HTERT RPE-1 (cell line): ENCODE measurements around the gene NPTN.

Experiments
- in situ Hi-C: fragments of 300-500 bp; cut with MboI; formaldehyde crosslinking; loops from 4 replicates; pipeline ENCODE4 v1.14.3; 2020; ENCODE audit warnings: low sequenced_read_pairs

NPTN gene

DNA sequence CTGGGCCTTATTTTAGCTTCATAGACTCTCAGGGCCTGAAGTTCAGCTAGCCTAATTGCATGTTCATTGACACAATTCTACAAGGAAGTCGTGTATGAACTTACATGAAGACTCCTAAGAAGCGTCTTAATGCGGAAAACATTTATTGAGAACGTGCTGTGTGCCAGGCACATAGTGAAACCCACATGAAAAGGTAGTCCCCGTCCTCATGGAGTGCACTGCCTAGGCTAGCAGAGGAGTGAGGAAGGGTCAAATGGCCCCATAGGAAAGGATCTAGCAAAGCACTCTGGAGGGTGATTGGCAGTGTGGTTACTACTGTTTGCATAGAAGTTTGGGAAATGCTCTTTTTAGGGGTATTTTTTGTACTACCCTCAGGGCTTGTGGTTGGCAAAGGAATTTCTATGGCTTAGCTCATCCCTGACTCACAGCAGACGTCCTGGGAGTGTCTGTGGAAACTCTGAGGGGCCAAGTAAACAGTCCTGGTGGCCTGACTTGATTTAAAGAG, 854 bp upstream of the NPTN start:
- in situ Hi-C loops = no loop called here

DNA sequence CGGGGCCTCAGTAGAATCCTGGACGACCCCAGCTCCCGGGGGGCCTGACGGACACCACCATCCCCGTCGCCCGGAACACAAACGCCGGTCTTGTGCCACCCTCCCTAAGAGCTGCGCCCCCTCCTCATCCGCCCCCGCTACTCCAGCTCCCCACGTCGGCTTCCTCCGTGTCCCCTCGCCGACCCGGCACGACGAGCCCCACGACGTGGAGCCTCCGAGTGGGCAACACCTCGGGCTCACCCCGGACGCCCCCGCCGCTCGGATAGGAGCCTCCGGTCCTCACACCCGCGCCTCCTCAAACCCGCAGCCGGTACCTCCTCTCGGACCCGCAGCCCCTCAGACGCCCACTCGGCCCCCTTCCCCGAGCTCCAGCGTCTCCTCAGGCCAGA, 525 bp downstream of the NPTN start:
- in situ Hi-C loops = no loop called here

DNA sequence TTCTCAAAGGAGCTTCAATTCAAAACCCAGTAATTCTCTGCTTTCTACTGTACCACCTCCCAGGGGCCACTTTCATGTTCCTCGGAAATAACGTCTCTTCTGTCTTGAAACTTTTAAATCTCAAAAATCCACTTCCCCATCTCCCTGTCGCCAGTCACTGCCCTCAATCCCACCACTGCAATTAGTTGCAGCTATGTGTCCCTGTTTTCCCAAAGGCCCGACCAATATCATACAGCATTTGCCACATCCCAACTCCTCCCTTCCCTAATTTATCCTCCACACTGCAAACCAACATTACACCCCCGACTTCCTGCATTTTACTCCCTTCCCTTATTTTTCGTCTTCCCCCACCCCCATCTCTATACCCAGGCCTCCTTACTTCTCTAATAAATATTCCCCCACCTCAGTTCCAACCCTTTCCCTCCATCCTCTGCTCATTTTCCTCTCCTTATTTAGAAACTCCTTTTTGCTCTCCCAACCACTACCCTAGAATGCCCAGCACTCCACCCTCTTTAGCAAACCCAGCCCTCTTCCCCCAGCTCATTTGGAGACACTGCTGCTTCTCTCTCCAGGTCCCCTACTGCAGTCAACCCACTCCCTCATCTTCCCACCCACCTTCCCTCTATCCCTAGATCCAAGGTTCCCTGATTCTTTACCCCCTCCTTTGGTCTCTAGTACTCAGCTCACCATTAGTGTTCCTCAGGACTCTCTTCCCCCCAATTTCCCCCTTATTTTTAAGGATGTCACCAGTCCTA, 1.1 kb downstream of the NPTN start:
- in situ Hi-C loops = no loop called here

DNA sequence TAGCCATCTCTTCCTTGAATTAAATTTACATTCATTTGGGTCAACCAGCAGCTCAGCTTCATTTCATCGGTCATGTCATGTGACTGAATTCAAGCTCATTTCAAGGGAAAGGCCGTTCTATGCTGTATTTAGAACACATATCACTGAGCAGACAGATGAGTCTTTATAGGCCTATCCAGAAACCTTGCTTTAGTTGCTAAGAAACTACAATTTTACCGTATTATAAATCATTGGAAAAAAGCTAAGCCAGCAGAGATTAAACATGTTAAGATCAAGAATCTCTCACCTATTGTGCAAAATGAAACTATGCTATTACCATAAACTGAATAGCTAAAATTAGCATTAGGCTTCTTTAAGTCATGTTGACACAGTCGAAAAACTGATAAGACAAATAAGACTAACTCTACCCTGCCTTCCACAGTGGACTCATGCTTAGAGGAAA, 2.2 kb downstream of the NPTN start:
- in situ Hi-C loops = no loop called here

DNA sequence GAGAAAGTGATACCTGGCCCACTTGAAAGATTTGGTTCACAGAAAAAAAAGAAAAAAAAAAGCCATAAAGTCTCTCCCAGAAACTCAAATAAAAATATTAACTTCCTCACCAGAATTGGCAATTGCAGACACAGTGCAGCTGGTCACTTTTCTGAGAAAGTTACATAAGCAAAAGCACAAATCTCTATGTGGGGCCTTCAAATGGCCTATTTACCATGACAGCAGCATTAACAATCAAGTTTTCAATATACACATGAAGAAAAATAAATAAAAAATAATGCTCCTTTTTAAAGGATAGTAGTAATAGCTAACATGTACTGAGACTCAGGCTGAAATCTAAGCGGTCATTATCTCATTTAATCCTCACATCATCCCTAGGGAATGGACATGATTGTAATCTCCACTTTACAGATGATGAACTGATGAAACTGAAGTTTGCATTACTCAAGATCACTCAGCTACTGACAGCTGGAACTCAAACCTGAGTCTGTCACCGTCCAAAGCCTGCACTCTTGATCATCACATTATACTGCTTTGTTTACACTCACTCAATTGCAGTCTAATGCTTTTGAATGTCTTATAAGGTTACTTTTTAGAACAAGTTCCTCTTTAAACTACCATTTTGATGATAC, 3.3 kb downstream of the NPTN start:
- in situ Hi-C loops = no loop called here

DNA sequence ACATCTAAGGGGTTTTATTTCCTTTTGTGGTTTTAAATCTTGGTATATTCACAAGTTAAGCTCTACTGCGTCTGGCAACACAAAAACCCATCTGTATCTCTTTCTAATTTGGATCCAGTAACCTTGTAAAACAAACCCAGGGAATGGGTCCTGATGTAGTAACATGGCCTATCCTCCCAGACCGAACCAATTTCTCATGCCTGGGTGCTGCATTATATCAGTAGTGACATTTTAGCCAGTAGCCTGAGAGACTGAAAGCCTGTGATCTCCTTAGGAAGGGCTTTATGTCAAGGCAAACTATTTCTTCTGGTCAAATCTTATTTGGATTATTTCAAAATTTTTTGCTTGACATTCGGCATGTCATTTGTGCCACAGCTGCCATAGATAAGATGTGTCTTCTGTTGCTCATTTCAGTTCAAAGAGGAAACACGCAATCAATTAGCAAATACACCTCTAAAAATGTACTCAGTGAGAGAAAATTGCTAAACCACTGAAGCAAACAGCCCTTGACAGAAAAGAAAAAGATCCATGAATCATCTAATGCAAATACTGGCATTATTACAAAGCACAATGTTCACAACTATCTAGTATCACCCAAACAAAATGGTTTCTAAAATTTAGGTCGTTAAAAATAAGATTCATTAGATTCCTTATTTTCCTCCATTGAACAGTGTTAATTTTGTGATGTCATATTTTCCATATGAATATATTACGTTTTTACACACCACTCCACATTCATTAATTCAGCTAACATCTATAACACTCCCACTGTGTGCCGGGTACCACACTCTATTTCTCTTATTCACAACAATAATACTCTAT, 4.0 kb downstream of the NPTN start:
- in situ Hi-C loops = no loop called here

DNA sequence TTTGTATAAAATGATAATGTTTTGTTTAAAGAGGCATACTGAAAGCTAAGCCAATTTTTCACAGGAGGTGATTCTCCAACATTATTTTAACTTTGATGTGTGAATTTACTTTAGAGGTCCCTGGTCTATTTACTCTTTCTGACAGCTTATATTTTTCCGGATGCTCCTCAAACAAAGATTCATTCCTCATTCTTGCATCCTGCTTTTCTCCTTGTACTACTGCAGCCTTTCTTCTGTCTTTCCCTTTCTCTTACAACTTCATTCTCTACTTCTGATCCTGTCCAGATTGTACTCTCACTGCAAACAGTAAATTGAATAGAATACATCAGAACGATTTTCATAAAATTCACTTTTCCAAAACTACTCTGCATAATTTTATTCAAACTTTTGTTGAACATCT, 5.1 kb downstream of the NPTN start:
- in situ Hi-C loops = no loop called here

DNA sequence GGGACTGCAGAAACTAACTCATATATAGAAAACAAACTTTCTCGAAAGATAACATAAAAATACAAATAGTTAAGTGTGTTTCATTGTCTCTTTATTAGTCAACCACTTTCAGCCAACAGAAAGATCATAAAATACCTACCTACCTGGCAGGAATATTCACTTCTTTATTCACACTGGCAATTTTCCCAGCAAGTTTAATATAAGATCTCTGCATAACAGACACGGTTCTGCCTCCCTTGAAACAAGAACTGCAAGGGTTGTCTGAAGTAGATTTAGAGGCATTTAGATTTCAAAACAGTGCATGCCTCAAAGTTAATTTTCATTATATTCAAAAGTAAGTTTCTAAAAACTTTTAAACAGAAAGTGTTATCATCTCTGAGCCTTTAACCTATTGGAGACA, 7.1 kb downstream of the NPTN start:
- in situ Hi-C loops = no loop called here

DNA sequence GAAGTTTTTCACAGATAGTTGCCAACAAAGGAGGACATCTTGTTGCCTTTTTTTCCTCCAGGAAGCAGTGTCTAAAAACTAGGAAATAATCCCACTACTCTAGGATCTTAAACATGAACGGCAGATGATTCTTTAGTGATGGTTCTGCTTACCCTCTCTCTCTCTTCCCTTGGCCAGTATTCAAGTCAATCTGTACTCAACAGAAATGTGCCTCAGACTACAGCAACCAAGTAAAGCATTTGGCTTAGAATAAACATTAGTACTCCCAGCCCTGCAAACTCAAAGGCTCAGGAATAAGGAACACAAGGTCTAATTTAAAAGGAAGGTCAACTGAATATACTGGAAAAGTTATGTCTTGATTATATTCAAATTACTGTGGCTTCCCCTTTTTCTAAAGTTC, 8.7 kb downstream of the NPTN start:
- in situ Hi-C loops = no loop called here

DNA sequence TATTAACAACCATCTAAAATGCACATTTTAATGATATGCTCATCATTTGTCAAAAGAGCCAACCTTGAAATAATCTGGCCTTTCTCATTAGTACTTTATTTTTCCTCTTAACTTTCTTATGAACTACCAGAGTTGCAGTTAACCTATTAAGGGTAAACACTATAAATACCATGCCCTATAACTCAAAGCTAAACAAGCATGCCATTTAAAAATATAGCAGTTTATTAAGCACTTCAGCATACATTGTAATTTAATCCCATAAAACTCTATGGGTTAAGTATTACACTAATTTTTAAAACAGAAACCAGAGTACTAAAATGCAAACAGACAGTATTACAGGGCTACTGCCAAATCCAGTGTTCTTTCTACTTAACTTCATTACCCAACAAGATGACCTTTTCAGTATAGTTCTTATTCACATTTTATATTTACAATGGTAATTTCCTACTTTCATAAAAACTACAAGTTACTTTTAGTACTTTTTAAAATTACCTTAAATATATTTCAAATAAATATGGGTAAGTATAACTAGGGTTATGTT, 11.8 kb downstream of the NPTN start:
- in situ Hi-C loops = no loop called here

DNA sequence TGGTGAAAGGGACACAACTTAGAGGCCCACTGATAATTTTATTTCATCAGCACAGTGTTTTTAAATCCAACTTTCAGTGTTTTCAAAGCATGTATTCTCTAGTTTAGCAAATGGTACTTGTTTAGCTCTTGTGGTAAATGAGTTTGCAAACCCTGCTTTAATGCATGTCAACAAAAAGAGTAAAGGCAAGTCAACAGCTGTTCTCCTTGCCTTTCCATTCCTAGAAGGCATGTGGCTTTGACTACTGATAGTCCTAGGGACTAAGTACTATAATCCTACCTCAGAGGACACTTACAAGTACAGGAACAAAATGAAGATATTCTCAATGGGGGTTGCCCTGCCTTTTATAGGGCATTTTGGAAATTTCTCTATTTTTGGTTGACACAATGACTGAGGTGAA, 13.1 kb downstream of the NPTN start:
- in situ Hi-C loops = no loop called here

DNA sequence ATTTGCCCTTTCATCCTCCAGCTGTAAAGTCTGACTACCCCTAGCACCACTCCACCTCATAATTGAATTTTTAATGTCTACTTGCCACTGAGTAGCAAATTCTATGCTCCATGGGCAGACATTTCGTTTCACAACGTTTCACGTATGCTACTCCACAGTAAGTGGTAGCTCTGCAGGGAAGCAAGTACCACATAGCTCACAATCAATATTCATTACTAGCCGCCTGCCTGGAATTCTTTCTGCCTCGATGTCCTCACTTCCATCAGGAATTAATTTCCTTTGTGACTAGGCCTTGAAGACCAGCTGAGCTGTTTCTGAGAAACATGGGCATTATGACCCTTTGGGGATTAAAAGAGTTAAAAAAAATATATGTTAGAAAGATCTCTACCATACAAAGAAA, 15.3 kb downstream of the NPTN start:
- in situ Hi-C loops = no loop called here

DNA sequence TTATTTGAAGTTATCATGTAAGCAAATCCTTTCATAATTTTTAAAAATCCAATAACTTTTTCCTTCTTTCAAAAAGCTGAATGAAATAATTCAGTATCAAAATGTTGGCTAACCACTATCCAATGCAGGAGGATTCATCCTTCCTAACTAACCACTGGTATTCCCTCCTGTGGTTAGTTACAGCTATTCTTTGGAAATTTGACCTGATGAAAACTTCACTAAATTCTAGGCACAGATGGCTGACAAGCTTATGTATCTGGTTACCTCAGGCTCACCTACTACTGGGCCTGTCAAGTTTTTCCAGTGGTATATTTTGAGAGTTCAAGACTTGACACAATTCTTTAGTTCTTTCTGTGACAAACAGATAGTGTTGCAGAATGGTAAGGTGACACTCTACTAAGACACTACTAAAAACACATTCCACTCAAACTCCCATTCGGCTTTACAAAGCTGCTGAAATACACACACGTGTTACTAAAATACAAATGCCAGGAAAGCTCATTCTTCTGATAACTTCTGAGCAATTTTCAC, 15.8 kb downstream of the NPTN start:
- in situ Hi-C loops = no loop called here

DNA sequence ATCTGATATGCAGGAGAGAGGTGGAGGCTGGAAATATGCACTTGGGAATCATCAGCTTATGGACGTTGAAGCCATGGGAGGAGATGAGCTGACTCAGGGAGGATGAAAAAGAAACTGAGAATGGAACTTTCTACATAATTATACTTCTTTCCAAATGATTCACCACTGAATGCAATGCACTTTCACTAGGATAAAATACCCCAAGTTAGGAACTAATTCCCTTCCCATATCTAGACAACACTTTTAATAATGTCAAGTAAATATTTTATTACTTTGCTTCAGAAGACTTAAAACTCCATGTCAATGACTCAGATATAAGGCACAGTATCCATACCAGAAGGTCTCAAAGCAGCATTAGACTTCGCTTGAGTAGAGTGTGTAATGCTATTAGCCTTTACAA, 24.2 kb downstream of the NPTN start:
- in situ Hi-C loops = no loop called here

DNA sequence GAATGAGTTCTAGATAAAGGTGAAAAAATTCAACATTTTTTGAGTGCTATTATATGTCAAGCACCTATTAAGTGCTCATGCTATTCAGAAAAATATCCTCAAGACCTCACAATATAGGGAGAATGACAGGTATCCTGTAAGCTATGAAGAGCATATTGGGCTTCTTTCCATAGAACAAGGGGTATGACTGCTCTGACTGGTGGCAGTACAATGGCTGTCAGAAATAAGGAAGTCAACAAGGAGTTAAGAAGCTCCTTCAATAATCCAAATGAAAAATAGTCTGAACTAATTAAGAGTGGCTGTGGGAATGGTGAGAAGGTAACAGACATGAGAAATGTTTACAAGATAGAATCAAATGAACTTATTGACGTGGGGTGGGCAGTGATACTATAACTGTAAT, 24.7 kb downstream of the NPTN start:
- in situ Hi-C loops = no loop called here

DNA sequence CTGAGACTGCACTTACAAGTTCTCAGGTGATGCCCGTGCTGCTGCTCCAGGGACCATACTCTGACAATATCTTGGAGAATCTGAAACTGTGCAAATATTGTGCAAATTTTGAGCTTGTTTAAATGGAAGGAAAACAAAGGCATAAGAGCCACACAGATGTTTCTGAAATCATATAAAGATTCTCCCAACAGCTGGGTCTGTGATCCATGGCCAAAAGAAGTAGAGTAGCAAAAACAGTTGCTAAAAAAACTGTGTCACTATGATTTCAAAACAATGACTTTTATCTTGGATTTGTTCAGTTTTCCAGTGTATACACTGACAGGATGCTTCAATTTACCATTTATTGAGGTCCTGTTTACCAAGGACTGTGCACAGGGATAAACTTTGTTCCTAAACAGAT, 25.3 kb downstream of the NPTN start:
- in situ Hi-C loops = no loop called here

DNA sequence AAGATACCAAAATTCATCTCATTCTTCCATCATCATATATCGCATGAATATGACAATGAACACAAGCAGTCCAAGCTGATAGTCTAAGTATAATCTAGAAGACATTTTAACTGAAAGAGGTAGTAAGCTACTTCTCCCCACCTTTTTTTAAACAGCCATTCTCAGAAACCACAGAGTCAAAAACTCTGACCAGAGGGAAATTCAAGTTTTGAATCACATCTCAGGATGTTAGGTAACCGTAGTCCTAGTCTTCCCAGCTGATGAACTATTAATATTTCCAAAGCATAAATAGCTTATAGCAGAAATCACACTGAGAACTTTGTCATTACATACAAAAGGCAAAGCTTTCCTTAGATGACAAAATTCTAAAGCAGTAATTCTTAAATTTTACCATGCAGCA, 25.8 kb downstream of the NPTN start:
- in situ Hi-C loops = no loop called here

DNA sequence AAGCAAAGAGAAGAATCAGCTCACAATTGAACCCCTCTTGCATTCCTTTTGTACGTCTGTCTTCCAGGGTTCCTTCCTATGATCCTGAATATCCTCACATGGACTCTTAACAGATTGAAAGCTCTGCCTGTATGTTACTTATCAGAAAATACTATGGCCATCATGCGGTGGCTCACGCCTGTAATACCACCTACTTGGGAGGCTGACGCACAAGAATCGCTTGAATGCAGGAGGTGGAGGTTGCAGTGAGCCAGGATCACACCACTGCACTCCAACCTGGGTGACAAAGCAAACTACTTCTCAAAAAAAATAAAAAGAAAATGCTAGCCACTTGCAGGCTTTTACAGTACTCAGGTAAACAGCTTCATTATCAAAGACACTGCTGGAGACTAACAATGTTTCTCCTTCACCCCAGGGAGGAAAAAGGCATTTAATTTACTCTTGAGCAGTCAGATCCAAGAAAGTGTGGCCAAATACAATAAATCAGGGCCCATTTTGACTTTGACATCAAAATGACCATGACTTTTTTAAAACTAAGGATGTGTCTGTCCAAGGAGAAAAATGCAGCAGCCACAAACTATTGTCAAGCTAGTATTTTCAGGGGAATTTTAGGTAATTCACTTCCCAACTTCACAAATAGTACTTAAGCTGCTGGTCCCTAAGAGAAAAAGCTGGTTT, 27.3 kb downstream of the NPTN start:
- in situ Hi-C loops = no loop called here

DNA sequence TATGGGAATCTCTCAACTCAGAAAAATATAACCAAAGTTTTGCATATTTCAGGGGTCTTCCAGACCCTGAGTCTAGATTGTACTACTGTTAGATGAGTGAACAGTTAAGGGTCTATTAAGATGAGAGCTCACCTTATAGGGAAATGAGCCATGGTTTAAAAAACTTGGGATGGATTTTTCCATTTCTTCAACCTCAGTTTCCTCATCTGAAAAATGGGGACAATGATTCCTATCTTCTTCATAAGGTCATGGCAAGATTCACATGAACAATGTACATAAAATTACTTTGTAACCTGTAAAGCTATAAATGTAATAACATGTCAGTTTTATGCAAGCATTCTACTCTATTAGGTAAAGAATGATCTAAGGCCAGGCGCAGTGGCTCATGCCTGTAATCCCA, 28.7 kb downstream of the NPTN start:
- in situ Hi-C loops = no loop called here

DNA sequence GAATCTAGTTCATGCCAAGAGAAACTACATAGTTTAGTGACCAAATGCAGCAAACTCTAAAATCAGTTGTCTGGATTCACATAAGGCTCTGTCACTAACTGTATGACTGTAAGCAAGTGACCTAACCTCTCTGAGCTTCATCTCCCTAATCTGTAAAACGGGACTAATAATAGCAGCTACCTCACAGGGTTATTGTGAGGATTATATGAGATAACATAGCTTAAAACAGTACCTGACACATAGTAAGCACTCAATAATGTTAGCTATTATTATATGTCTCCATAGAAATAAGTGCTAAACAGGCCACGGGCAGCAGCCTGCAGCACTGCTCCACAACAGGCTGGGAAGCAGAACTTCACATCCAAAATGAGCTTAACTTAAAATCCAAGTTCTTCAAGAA, 30.2 kb downstream of the NPTN start:
- in situ Hi-C loops = no loop called here

DNA sequence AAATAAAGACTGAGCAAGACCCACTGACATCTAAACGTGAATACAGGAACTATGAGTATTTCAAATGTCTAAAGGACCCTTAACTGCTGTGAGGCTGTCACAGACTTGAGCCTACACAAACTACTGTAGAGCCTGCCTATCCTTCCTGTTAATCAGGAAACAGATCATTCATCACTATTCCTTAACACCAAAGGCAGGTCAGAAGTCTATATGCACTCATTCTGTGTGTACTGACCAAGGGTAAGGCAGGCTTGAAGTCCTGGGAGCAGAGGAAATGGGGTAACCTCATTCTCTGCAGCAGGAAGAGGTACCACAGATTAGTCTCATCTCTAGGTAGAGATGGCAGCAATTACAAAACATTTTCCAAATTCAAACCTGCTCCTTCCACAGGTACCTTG, 30.7 kb downstream of the NPTN start:
- in situ Hi-C loops = no loop called here
